Skeletal muscle tissue (tissue), 4 donors: ENCODE data around the gene RPL22L1. TPM values are rescaled to one million over a fixed set of nuclear protein-coding genes. Genes with fewer than 3 reads are reported as not detected.
A peak's percentile ranks its signal among the peaks of the same experiment; 100 is the strongest.
"Not testable (repeated sequence)": the region's sequence is repeated elsewhere in the genome, so short reads cannot be mapped to it uniquely, and the experiment has no call there.

ENCODE experiments used
- H3K27ac ChIP-seq: one replicate; pipeline ENCODE4 v1.7.0; 2013; ENCODE audit warnings: mild to moderate bottlenecking, low read depth, low read length, inconsistent platforms
- H3K27me3 ChIP-seq, 3 donors: one replicate each; pipeline ENCODE4 v1.7.0; 2013; ENCODE audit warnings: low read length in 3 of 3; ENCODE audit not compliant: control insufficient read depth in 3 of 3, insufficient read depth in 3 of 3
- H3K36me3 ChIP-seq, 3 donors: one replicate each; pipeline ENCODE4 v1.7.0; 2013; ENCODE audit warnings: low read length in 3 of 3; ENCODE audit not compliant: control insufficient read depth in 3 of 3, insufficient read depth in 3 of 3
- H3K4me1 ChIP-seq, 3 donors: one replicate each; pipeline ENCODE4 v1.7.0; 2013; ENCODE audit warnings: low read length in 3 of 3, mild to moderate bottlenecking in 3 of 3; ENCODE audit not compliant: control insufficient read depth in 3 of 3, insufficient read depth in 3 of 3
- H3K4me3 ChIP-seq, 3 donors: one replicate each; pipeline ENCODE4 v1.7.0; 2013; ENCODE audit warnings: low read length in 3 of 3
- H3K9ac ChIP-seq, 3 donors: one replicate each; pipeline ENCODE4 v1.7.0; 2013; ENCODE audit warnings: low read length in 3 of 3, mild to moderate bottlenecking in 3 of 3, moderate library complexity in 2 of 3, low read depth in 1 of 3
- H3K9me3 ChIP-seq, 3 donors: one replicate each; pipeline ENCODE4 v1.7.0; 2013; ENCODE audit warnings: low read length in 3 of 3; ENCODE audit not compliant: control insufficient read depth in 3 of 3
- total RNA-seq: library from RNA; depleted of rRNA; stranded (reverse); fragments of >200 nt; gene quantifications from one replicate; pipeline ENCODE4 v1.2.3, GENCODE V29; 2014
- donor health status: Osteomylitis.

RPL22L1 gene
- total RNA-seq, 1 donor from 2014 or later, result 28.7 TPM

GRCh38 chr3:170889132-170889531 is 19.1 kb upstream of the RPL22L1 start:
- Histone ChIP-seq H3K9me3 (no peaks in the 10 kb centered on the region), H3K27ac (no peak overlapping the region), H3K27me3 (no peaks in the 10 kb centered on the region), H3K4me1 (no peaks in the 10 kb centered on the region), H3K9ac (no peak overlapping the region), H3K4me3 (no peak overlapping the region), H3K36me3 (no peaks in the 10 kb centered on the region)

DNA sequence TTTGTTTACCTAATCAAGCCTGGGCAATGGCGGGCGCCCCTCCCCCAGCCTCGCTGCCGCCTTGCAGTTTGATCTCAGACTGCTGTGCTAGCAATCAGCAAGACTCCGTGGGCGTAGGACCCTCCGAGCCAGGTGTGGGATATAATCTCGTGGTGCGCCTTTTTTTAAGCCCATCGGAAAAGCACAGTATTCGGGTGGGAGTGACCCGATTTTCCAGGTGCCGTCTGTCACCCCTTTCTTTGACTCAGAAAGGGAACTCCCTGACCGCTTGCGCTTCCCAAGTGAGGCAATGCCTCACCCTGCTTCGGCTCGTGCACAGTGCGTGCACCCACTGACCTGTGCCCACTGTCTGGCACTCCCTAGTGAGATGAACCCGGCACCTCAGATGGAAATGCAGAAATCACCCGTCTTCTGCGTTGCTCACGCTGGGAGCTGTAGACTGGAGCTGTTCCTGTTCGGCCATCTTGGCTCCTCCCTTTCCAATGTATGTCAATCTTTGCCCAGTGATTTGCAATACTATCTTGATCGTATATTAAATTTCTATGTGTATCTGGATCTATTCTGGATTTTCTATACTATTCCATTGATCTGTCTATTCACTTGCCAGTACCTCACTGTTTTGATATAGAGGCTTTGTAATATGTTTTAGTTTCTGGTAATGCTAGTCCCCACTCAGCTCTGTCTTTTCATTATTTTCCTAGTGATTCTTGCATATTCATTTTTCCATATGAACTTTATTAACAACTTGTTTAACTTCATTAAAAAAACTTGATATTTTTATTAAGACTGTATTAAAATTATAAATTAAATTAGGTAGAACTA is 14.3 kb upstream of the RPL22L1 start:
- H3K9ac ChIP-seq, H3K36me3 ChIP-seq, H3K4me1 ChIP-seq, H3K9me3 ChIP-seq, H3K27me3 ChIP-seq, H3K4me3 ChIP-seq, H3K27ac ChIP-seq: not testable (repeated sequence)

DNA sequence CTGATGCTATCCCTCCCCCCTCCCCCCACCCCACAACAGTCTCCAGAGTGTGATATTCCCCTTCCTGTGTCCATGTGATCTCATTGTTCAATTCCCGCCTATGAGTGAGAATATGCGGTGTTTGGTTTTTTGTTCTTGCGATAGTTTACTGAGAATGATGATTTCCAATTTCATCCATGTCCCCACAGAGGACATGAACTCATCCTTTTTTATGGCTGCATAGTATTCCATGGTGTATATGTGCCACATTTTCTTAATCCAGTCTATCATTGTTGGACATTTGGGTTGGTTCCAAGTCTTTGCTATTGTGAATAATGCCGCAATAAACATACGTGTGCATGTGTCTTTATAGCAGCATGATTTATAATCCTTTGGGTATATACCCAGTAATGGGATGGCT is 8.7 kb upstream of the RPL22L1 start:
- H3K9ac ChIP-seq, H3K27me3 ChIP-seq, H3K9me3 ChIP-seq, H3K27ac ChIP-seq, H3K4me1 ChIP-seq, H3K36me3 ChIP-seq, H3K4me3 ChIP-seq: not testable (repeated sequence)

DNA sequence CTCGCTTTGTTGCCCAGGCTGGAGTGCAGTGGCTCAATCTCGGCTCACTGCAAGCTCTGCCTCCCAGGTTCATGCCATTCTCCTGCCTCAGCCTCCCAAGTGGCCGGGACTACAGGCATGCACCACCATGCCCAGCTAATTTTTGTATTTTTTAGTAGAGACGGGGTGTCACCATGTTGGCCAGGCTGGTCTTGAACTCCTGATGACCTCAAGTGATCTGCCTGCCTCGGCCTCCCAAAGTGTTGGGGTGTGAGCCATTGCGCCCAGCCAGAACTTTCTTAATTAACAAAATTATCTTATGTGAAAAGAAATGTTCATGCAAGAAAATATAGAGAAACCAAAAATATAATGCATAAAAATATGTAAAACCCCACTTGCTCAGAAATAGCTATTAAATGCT is 7.3 kb upstream of the RPL22L1 start:
- H3K36me3 ChIP-seq, H3K27me3 ChIP-seq, H3K9ac ChIP-seq, H3K4me1 ChIP-seq, H3K4me3 ChIP-seq, H3K9me3 ChIP-seq, H3K27ac ChIP-seq: not testable (repeated sequence)

GRCh38 chr3:170876537-170876936 is 6.5 kb upstream of the RPL22L1 start:
- Histone ChIP-seq H3K9me3 (no peaks in the 10 kb centered on the region), H3K36me3 (no peaks in the 10 kb centered on the region), H3K27me3 (no peaks in the 10 kb centered on the region), H3K27ac (no peak overlapping the region), H3K9ac (no peak overlapping the region), H3K4me3 (no peak overlapping the region), H3K4me1 (no peaks in the 10 kb centered on the region)

DNA sequence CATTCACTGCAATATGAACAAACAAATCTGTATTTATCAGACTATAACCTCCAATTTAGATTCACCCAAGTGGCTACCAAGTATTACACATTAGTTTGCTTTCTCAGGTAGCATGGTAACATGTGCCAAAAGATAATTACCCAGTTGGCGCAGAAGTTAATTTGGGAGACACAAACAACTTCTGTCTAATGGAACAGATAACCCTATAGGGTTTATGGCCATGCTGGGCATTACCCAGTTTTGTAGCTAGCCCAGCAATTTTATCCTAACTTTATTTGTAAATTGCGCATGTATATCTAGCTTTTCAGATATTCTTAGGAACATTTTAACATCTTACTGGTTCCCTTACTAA is 780 bp downstream of the RPL22L1 start:
- Histone ChIP-seq H3K36me3 (peaks cover 9 to 28% (median 21%) of the 10 kb centered on the region in 3 donors), H3K4me3 (peak overlapping the region; percentile 90 to 98 (median 94)), H3K27ac (peak overlapping the region; percentile 83), H3K4me1 (peaks cover 0 to 15% (median 7%) of the 10 kb centered on the region in 3 donors), H3K9ac (peak overlapping the region; percentile 80 to 86 (median 82)), H3K9me3 (no peaks in the 10 kb centered on the region), H3K27me3 (no peaks in the 10 kb centered on the region)

DNA sequence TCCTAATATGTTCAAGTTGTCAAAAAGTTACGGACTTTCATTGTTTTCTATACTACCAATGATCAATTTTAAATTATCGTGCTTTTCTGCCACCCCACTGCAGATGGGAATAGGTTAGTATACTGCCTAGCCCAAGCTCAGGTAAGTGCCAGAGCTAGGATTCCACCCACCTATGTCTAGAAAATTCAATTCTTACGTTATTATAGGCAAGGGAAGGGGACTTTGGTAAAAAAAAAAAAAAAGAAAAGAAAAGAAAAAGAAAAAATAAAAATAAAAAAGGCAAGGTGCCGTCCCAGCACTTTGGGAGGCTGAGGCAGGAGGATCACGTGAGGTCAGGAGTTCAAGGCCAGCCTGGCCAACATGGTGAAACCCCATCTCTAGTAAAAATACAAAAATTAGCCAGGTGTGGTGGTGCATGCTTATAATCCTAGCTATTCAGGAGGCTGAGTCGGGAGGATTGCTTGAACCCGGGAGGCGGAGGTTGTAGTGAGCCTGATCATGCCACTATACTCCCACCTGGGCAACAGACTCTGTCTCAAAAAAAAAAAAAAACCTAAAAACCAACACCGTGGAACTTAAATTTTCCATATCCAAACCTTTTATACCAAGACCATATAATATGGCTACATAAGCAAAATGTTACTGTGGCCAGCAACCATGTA is 1.3 kb downstream of the RPL22L1 start:
- peaks cover 9 to 28% (median 21%) of the 10 kb centered on the region in 3 donors for H3K36me3 ChIP-seq
- H3K27me3 ChIP-seq, result no peaks in the 10 kb centered on the region
- H3K9me3 ChIP-seq, result no peaks in the 10 kb centered on the region
- peaks cover 0 to 15% (median 7%) of the 10 kb centered on the region in 3 donors for H3K4me1 ChIP-seq
- no peak overlapping the region for H3K27ac ChIP-seq
- peak overlapping the region; percentile 90 to 98 (median 94) for H3K4me3 ChIP-seq
- no peak overlapping the region for H3K9ac ChIP-seq

DNA sequence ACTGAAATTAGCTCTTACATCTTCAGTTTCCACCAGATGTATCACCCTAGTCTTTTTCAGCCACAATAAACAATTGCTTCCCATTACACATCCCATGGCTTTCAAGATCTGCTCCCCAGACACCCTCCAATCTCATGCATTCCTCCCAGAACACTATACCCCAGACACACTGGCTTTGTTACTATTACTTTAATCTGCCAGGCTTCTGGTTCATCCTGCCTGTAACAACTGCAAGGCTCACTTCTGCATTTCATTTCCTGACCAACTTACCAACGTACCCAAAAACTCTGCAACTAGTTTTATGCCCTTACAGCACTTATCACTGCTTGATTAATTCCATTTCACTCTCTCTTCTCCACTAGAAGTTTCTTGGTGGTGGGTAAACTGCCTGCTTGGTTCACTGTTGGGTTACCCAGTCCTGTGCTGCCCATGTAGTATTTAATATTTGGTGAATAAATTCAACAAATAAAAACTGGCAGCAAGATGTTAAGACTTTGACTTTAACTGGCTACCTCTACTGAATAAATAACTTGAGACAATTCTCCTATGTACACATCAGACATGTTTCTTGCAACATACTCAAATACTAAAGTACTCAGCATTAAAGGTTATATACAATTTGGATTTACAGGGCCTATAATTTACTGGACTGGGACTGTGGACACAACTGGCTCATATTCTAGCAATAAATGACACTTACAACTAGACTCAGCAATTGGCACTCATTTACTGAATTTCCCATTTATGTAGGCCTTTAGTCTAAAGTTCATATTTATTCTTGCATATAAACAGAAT is 2.7 kb downstream of the RPL22L1 start:
- Histone ChIP-seq H3K27ac (no peak overlapping the region), H3K27me3 (no peaks in the 10 kb centered on the region), H3K9ac (no peak overlapping the region), H3K9me3 (no peaks in the 10 kb centered on the region), H3K4me1 (peaks cover 0 to 15% (median 7%) of the 10 kb centered on the region in 3 donors), H3K36me3 (peaks cover 9 to 28% (median 21%) of the 10 kb centered on the region in 3 donors), H3K4me3 (no peak overlapping the region)

- H3K9ac ChIP-seq, result no peak overlapping the region
- H3K27ac ChIP-seq, result no peak overlapping the region
- H3K27me3 ChIP-seq, result no peaks in the 10 kb centered on the region
- peaks cover 9 to 28% (median 21%) of the 10 kb centered on the region in 3 donors for H3K36me3 ChIP-seq
- H3K9me3 ChIP-seq, result no peaks in the 10 kb centered on the region
- H3K4me1 ChIP-seq, result peaks cover 0 to 15% (median 7%) of the 10 kb centered on the region in 3 donors
- no peak overlapping the region for H3K4me3 ChIP-seq
These were observed 3.5 kb downstream of the RPL22L1 start for GRCh38 chr3:170866499-170866898.
